Raji (cell line): ENCODE data around the gene NPPC.

Experiments used
- POLR2A ChIP-seq: IDR thresholded peaks from 2 replicates; pipeline ENCODE4 v1.6.1; 2011; ENCODE audit warnings: low read depth, low read length, control low read depth; ENCODE audit not compliant: insufficient read depth

Gene NPPC

GRCh38 chr2:231918501-231919330 is 7.5 kb downstream of the NPPC start:
- TF ChIP-seq POLR2A: no peak

- no peak for TF ChIP-seq POLR2A
Measured at GRCh38 chr2:231917280-231918066, 8.7 kb downstream of the NPPC start.

GRCh38 chr2:231914077-231914690 is 12.0 kb downstream of the NPPC start:
- TF ChIP-seq POLR2A: no peak

- TF ChIP-seq POLR2A: no peak
Measured at GRCh38 chr2:231911381-231911780, 14.8 kb downstream of the NPPC start.

GRCh38 chr2:231910771-231911170 is 15.4 kb downstream of the NPPC start:
- TF ChIP-seq POLR2A: no peak

- no peak for TF ChIP-seq POLR2A
Measured at GRCh38 chr2:231909631-231910030, 16.6 kb downstream of the NPPC start.

GRCh38 chr2:231908584-231908983 is 17.6 kb downstream of the NPPC start:
- TF ChIP-seq POLR2A: no peak

GRCh38 chr2:231907765-231908164 is 18.4 kb downstream of the NPPC start:
- TF ChIP-seq POLR2A: no peak

GRCh38 chr2:231905026-231905425 is 21.2 kb downstream of the NPPC start:
- no peak for TF ChIP-seq POLR2A

- TF ChIP-seq POLR2A: no peak
Measured at GRCh38 chr2:231904161-231904611, 22.0 kb downstream of the NPPC start.

- no peak for TF ChIP-seq POLR2A
Measured at GRCh38 chr2:231902598-231902997, 23.6 kb downstream of the NPPC start.

GRCh38 chr2:231900972-231901371 is 25.2 kb downstream of the NPPC start:
- TF ChIP-seq POLR2A: no peak

GRCh38 chr2:231900486-231900942 is 25.7 kb downstream of the NPPC start:
- no peak for TF ChIP-seq POLR2A

- no peak for TF ChIP-seq POLR2A
Measured at GRCh38 chr2:231894566-231895380, 31.4 kb downstream of the NPPC start.

GRCh38 chr2:231891514-231891905 is 34.7 kb downstream of the NPPC start:
- no peak for TF ChIP-seq POLR2A
